CD4-positive, alpha-beta memory T cell (primary cell): ENCODE measurements around the gene ACTA2. TPM values are rescaled to one million over a fixed set of nuclear protein-coding genes. Genes with fewer than 3 reads are reported as not detected.

Experiments
- CTCF ChIA-PET: fragments of 350-600 bp; sonication (Branson Sonifier 250); formaldehyde crosslinking; loops from one replicate; lab custom pipeline; 2021; ENCODE audit warnings: inconsistent platforms; ENCODE audit not compliant: partially characterized antibody; lab: Charles Lee
- POLR2A ChIA-PET: fragments of 350-600 bp; sonication (Branson Sonifier 250); formaldehyde crosslinking; loops from one replicate; lab custom pipeline; 2021; ENCODE audit not compliant: partially characterized antibody; lab: Charles Lee
- DNase-seq, 5 donors: peaks; one replicate each; pipeline versions ENCODE4 v3.0.0 to v3.0.0-alpha.2; 2020 to 2022; ENCODE audit warnings: mixed read lengths in 1 of 5
- H3K27ac ChIP-seq: one replicate; pipeline ENCODE4 v1.7.0; 2013; ENCODE audit warnings: low read depth, low read length
- H3K27me3 ChIP-seq: 2 replicates; pipeline ENCODE4 v1.7.0; 2013; ENCODE audit warnings: mild to moderate bottlenecking, low read length, moderate library complexity; ENCODE audit not compliant: insufficient read depth
- H3K36me3 ChIP-seq: 2 replicates; pipeline ENCODE4 v1.7.0; 2013; ENCODE audit warnings: mild to moderate bottlenecking, low read length, moderate library complexity; ENCODE audit not compliant: insufficient read depth
- H3K4me1 ChIP-seq: 2 replicates; pipeline ENCODE4 v1.7.0; 2013; ENCODE audit warnings: mild to moderate bottlenecking, low read length, moderate library complexity; ENCODE audit not compliant: insufficient read depth
- H3K4me3 ChIP-seq, 2 donors: one replicate each; pipeline ENCODE4 v1.7.0; 2013; ENCODE audit warnings: low read length in 2 of 2, mild to moderate bottlenecking in 1 of 2
- H3K9me3 ChIP-seq, 2 donors: one replicate each; pipeline ENCODE4 v1.7.0; 2013; ENCODE audit warnings: low read length in 2 of 2, control low read depth in 1 of 2; ENCODE audit not compliant: control insufficient read depth in 1 of 2
- H3K27ac Mint-ChIP-seq, 7 donors: one replicate each; pipeline ENCODE4 v1.8.0; 2020 to 2021; ENCODE audit warnings: mixed read lengths in 7 of 7, mild to moderate bottlenecking in 6 of 7, inconsistent platforms in 3 of 7, moderate library complexity in 3 of 7
- H3K27me3 Mint-ChIP-seq, 2 donors: one replicate each; pipeline ENCODE4 v1.8.0; 2020 to 2021; ENCODE audit warnings: mixed read lengths in 2 of 2
- H3K36me3 Mint-ChIP-seq, 2 donors: one replicate each; pipeline ENCODE4 v1.8.0; 2020 to 2021; ENCODE audit warnings: mixed read lengths in 2 of 2, inconsistent platforms in 1 of 2, mild to moderate bottlenecking in 1 of 2
- H3K4me1 Mint-ChIP-seq, 4 donors: one replicate each; pipeline ENCODE4 v1.8.0; 2020 to 2021; ENCODE audit warnings: mixed read lengths in 4 of 4, mild to moderate bottlenecking in 1 of 4
- H3K4me3 Mint-ChIP-seq, 8 donors: one replicate each; pipeline ENCODE4 v1.8.0; 2020 to 2021; ENCODE audit warnings: mixed read lengths in 8 of 8, mild to moderate bottlenecking in 7 of 8, moderate library complexity in 6 of 8, inconsistent platforms in 3 of 8
- H3K9me3 Mint-ChIP-seq, 8 donors: one replicate each; pipeline ENCODE4 v1.8.0; 2020 to 2021; ENCODE audit warnings: mixed read lengths in 8 of 8, mild to moderate bottlenecking in 5 of 8, inconsistent platforms in 3 of 8, moderate library complexity in 1 of 8
- intact Hi-C: fragments of 100-400 bp; cut with micrococcal nuclease; formaldehyde crosslinking; loops from one replicate; pipeline ENCODE4 v1.15.1; 2023
- polyA plus RNA-seq, 2 donors: library from polyadenylated mRNA; unstranded; fragments of 300-500 nt; fragmentation: Illumina TruSeq; gene quantifications; one replicate each; pipeline ENCODE4 v1.2.3, GENCODE V29; 2021
- total RNA-seq, 2 experiments: library from RNA; stranded (reverse); gene quantifications; one replicate each; pipeline ENCODE4 v1.2.3, GENCODE V29; 2021

The ACTA2 gene
- total and polyA plus RNA-seq, 4 experiments from 2014 or later = 9.1 to 13.2 (median 11.5) TPM

- Mint-ChIP-seq H3K36me3 (peaks cover 0 to 2% of the 10 kb centered on the region in 2 donors), H3K4me3 (peak overlapping the region in 3 of 8 donors; percentile 17 to 57 (median 57)), H3K9me3 (no peaks in the 10 kb centered on the region), H3K4me1 (peaks cover 21 to 40% (median 27%) of the 10 kb centered on the region in 4 donors), H3K27me3 (no peaks in the 10 kb centered on the region), H3K27ac (peak overlapping the region in 3 of 7 donors; percentile 12 to 60 (median 32))
- no peak overlapping the region for H3K27ac ChIP-seq
- DNase-seq = no peak
- CTCF ChIA-PET = interaction anchor here (1.1 to 1.6 kb wide), 3 partner anchors 8 to 45 kb away, joined by 5 to 6 read pairs (median 6); partner anchors contain the start of gene FAS
- no peak overlapping the region for H3K4me3 ChIP-seq
- POLR2A ChIA-PET = interaction anchor here (5.8 kb wide), 1 partner anchor 12 kb away, joined by 44 read pairs; the partner anchor contains the start of gene FAS
- H3K27me3 ChIP-seq = no peaks in the 10 kb centered on the region
- H3K36me3 ChIP-seq = no peaks in the 10 kb centered on the region
- H3K4me1 ChIP-seq = peaks cover 27% of the 10 kb centered on the region
- intact Hi-C loops = no loop called here
- no peaks in the 10 kb centered on the region for H3K9me3 ChIP-seq
These were observed 26.6 kb upstream of the ACTA2 start for GRCh38 chr10:88979153-88979562.

- peaks cover 0 to 2% of the 10 kb centered on the region in 2 donors for H3K36me3 Mint-ChIP-seq
- H3K4me3 Mint-ChIP-seq = no peak overlapping the region
- H3K27me3 ChIP-seq = no peaks in the 10 kb centered on the region
- CTCF ChIA-PET = interaction anchor here (1.0 to 1.6 kb wide), 4 partner anchors 9 to 44 kb away, joined by 3 to 6 read pairs (median 6); partner anchors contain the start of gene FAS
- intact Hi-C loops = no loop called here
- no peak overlapping the region for H3K27ac ChIP-seq
- peaks cover 17 to 36% (median 22%) of the 10 kb centered on the region in 4 donors for H3K4me1 Mint-ChIP-seq
- no peaks in the 10 kb centered on the region for H3K9me3 Mint-ChIP-seq
- POLR2A ChIA-PET = interaction anchor here (5.8 kb wide), 1 partner anchor 12 kb away, joined by 44 read pairs; the partner anchor contains the start of gene FAS
- no peak for DNase-seq
- H3K36me3 ChIP-seq = no peaks in the 10 kb centered on the region
- no peaks in the 10 kb centered on the region for H3K27me3 Mint-ChIP-seq
- no peak overlapping the region for H3K27ac Mint-ChIP-seq
- H3K4me3 ChIP-seq = no peak overlapping the region
- H3K4me1 ChIP-seq = peaks cover 20% of the 10 kb centered on the region
- H3K9me3 ChIP-seq = no peaks in the 10 kb centered on the region
These were observed 25.9 kb upstream of the ACTA2 start for GRCh38 chr10:88978463-88978862.

GRCh38 chr10:88975377-88975720, 22.8 kb upstream of the ACTA2 start:
- Mint-ChIP-seq H3K36me3 (peaks cover 0 to 2% of the 10 kb centered on the region in 2 donors), H3K9me3 (no peaks in the 10 kb centered on the region), H3K27me3 (no peaks in the 10 kb centered on the region), H3K4me1 (peaks cover 15 to 30% (median 21%) of the 10 kb centered on the region in 4 donors), H3K4me3 (peak overlapping the region; percentile 91 to 100 (median 97)), H3K27ac (peak overlapping the region; percentile 83 to 98 (median 98))
- Histone ChIP-seq H3K9me3 (no peaks in the 10 kb centered on the region), H3K27ac (peak overlapping the region; percentile 59), H3K4me1 (peaks cover 19% of the 10 kb centered on the region), H3K4me3 (peak overlapping the region; percentile 14 to 46), H3K27me3 (no peaks in the 10 kb centered on the region), H3K36me3 (no peaks in the 10 kb centered on the region)
- intact Hi-C loops = loop anchor here (1.0 kb wide), 1 partner anchor 15 kb away; the partner anchor contains the start of gene FAS
- no peak for DNase-seq
- CTCF ChIA-PET = interaction anchor here (1.0 to 4.5 kb wide), 6 partner anchors 13 to 54 kb away, joined by 3 to 22 read pairs (median 4); partner anchors contain the start of gene FAS
- POLR2A ChIA-PET = interaction anchor here (1.0 to 5.4 kb wide), 5 partner anchors 8 to 94 kb away, joined by 3 to 54 read pairs (median 3); partner anchors contain the start of gene FAS

GRCh38 chr10:88974446-88975376, 22.1 kb upstream of the ACTA2 start:
- intact Hi-C loops = loop anchor here (1.0 kb wide), 1 partner anchor 16 kb away; the partner anchor contains the start of gene FAS
- Histone ChIP-seq H3K36me3 (no peaks in the 10 kb centered on the region), H3K4me1 (peaks cover 19% of the 10 kb centered on the region), H3K27ac (peak overlapping the region; percentile 59), H3K4me3 (peak overlapping the region; percentile 14 to 46), H3K9me3 (no peaks in the 10 kb centered on the region), H3K27me3 (no peaks in the 10 kb centered on the region)
- CTCF ChIA-PET = interaction anchor here (1.0 to 4.5 kb wide), 7 partner anchors 12 to 55 kb away, joined by 3 to 22 read pairs (median 3); partner anchors contain the start of gene FAS
- Mint-ChIP-seq H3K27me3 (no peaks in the 10 kb centered on the region), H3K9me3 (no peaks in the 10 kb centered on the region), H3K4me1 (peaks cover 15 to 30% (median 19%) of the 10 kb centered on the region in 4 donors), H3K27ac (peak overlapping the region; percentile 83 to 98 (median 98)), H3K36me3 (peaks cover 0 to 2% of the 10 kb centered on the region in 2 donors), H3K4me3 (peak overlapping the region; percentile 91 to 100 (median 97))
- DNase-seq = peak in 3 of 5 donors; percentile 45 to 54 (median 52)
- POLR2A ChIA-PET = interaction anchor here (1.0 to 5.4 kb wide), 5 partner anchors 8 to 93 kb away, joined by 3 to 54 read pairs (median 3); partner anchors contain the start of gene FAS

- POLR2A ChIA-PET = interaction anchor here (5.4 kb wide), 1 partner anchor 17 kb away, joined by 54 read pairs; the partner anchor contains the start of gene FAS
- Mint-ChIP-seq H3K36me3 (peaks cover 0 to 2% of the 10 kb centered on the region in 2 donors), H3K27ac (no peak overlapping the region), H3K4me3 (peak overlapping the region in 3 of 8 donors; percentile 91 to 100 (median 97)), H3K9me3 (no peaks in the 10 kb centered on the region), H3K27me3 (no peaks in the 10 kb centered on the region), H3K4me1 (peaks cover 12 to 26% (median 15%) of the 10 kb centered on the region in 4 donors)
- Histone ChIP-seq H3K36me3 (no peaks in the 10 kb centered on the region), H3K4me3 (no peak overlapping the region), H3K27me3 (no peaks in the 10 kb centered on the region), H3K4me1 (peaks cover 15% of the 10 kb centered on the region), H3K27ac (no peak overlapping the region), H3K9me3 (no peaks in the 10 kb centered on the region)
- DNase-seq = no peak
- intact Hi-C loops = no loop called here
- CTCF ChIA-PET = interaction anchor here (0.9 to 4.5 kb wide), 5 partner anchors 13 to 56 kb away, joined by 3 to 22 read pairs (median 3); partner anchors contain the start of gene FAS
These were observed 21.4 kb upstream of the ACTA2 start for GRCh38 chr10:88974012-88974411.

- no peak for DNase-seq
- no peaks in the 10 kb centered on the region for H3K36me3 ChIP-seq
- H3K4me3 Mint-ChIP-seq = no peak overlapping the region
- H3K27ac ChIP-seq = no peak overlapping the region
- H3K27me3 Mint-ChIP-seq = no peaks in the 10 kb centered on the region
- no peaks in the 10 kb centered on the region for H3K9me3 ChIP-seq
- peaks cover 11 to 24% (median 14%) of the 10 kb centered on the region in 4 donors for H3K4me1 Mint-ChIP-seq
- no peak overlapping the region for H3K4me3 ChIP-seq
- ChIA-PET POLR2A (interaction anchor here (1.0 kb wide), 1 partner anchor 11 kb away, joined by 3 read pairs; no protein-coding TSS in a partner anchor), CTCF (interaction anchor here (0.7 to 1.4 kb wide), 4 partner anchors 24 to 250 kb away, joined by 3 to 4 read pairs (median 3); no protein-coding TSS in a partner anchor)
- no peak overlapping the region for H3K27ac Mint-ChIP-seq
- H3K36me3 Mint-ChIP-seq = peaks cover 0 to 2% of the 10 kb centered on the region in 2 donors
- no peaks in the 10 kb centered on the region for H3K9me3 Mint-ChIP-seq
- no peaks in the 10 kb centered on the region for H3K27me3 ChIP-seq
- intact Hi-C loops = no loop called here
- H3K4me1 ChIP-seq = peaks cover 14% of the 10 kb centered on the region
These were observed 18.9 kb upstream of the ACTA2 start for GRCh38 chr10:88971221-88972061.
